Brain microvascular endothelial cell (primary cell): Measurements from ENCODE around the gene NOL9.

ENCODE experiments used
- DNase-seq: peaks from one replicate; pipeline ENCODE4 v3.0.0-alpha.2; 2020
- H3K27ac ChIP-seq: fragments of 250-450 bp; sonication (Bioruptor Pico); 2 replicates; pipeline ENCODE4 v1.5.1; 2020; ENCODE audit warnings: mild to moderate bottlenecking, moderate library complexity
- H3K27me3 ChIP-seq: fragments of 250-450 bp; sonication (Bioruptor Pico); replicated peaks from 2 replicates; pipeline ENCODE4 v1.5.1; 2020; ENCODE audit warnings: mild to moderate bottlenecking
- H3K36me3 ChIP-seq: fragments of 250-450 bp; sonication (Bioruptor Pico); replicated peaks from 2 replicates; pipeline ENCODE4 v1.5.1; 2020; ENCODE audit warnings: mild to moderate bottlenecking
- H3K4me3 ChIP-seq: 2 replicates; pipeline ENCODE4 v1.5.1; 2011; ENCODE audit warnings: low read depth, mild to moderate bottlenecking, control low read depth, low read length, moderate library complexity
- CTCF ChIP-seq: IDR thresholded peaks from 2 replicates; pipeline ENCODE4 v1.5.1; 2011; ENCODE audit warnings: low read depth, mild to moderate bottlenecking, moderate library complexity, low read length, control low read depth, inconsistent platforms; ENCODE audit errors: missing control alignments
- in situ Hi-C: cut with HindIII; loops from 2 replicates; pipeline ENCODE4 v1.10.0; 2017; ENCODE audit warnings: low sequenced_read_pairs, low pct_ligation_motif_present

The NOL9 gene

GRCh38 chr1:6588128-6588892 lies 34.0 kb upstream of the NOL9 start:
- H3K27ac ChIP-seq = no peak overlapping the region
- DNase-seq = no peak
- peaks cover 41% of the 10 kb centered on the region for H3K36me3 ChIP-seq
- H3K27me3 ChIP-seq = no peaks in the 10 kb centered on the region
- H3K4me3 ChIP-seq = no peak overlapping the region
- TF ChIP-seq CTCF = no peak
- in situ Hi-C loops = no loop called here

- Histone ChIP-seq H3K4me3 (no peak overlapping the region), H3K36me3 (peaks cover 35% of the 10 kb centered on the region), H3K27ac (no peak overlapping the region), H3K27me3 (no peaks in the 10 kb centered on the region)
- no peak for DNase-seq
- in situ Hi-C loops = no loop called here
- no peak for TF ChIP-seq CTCF
These were observed 33.1 kb upstream of the NOL9 start for GRCh38 chr1:6587261-6588005.

GRCh38 chr1:6586404-6586816 lies 32.1 kb upstream of the NOL9 start:
- Histone ChIP-seq H3K4me3 (no peak overlapping the region), H3K27ac (no peak overlapping the region), H3K27me3 (no peaks in the 10 kb centered on the region), H3K36me3 (peaks cover 32% of the 10 kb centered on the region)
- no peak for DNase-seq
- no peak for TF ChIP-seq CTCF
- in situ Hi-C loops = no loop called here

- TF ChIP-seq CTCF = no peak
- Histone ChIP-seq H3K36me3 (peaks cover 28% of the 10 kb centered on the region), H3K27ac (no peak overlapping the region), H3K4me3 (no peak overlapping the region), H3K27me3 (no peaks in the 10 kb centered on the region)
- in situ Hi-C loops = no loop called here
- no peak for DNase-seq
These were observed 31.5 kb upstream of the NOL9 start for GRCh38 chr1:6585841-6586240.

GRCh38 chr1:6585081-6585722 lies 30.9 kb upstream of the NOL9 start:
- no peak for DNase-seq
- in situ Hi-C loops = no loop called here
- no peak for TF ChIP-seq CTCF
- H3K36me3 ChIP-seq = peaks cover 26% of the 10 kb centered on the region
- H3K27me3 ChIP-seq = no peaks in the 10 kb centered on the region
- no peak overlapping the region for H3K27ac ChIP-seq
- no peak overlapping the region for H3K4me3 ChIP-seq
